IPS-NIHi7 (cell line): Measurements from ENCODE around the gene DHH.

Experiments
- DNase-seq: peaks from one replicate; pipeline ENCODE4 v3.0.0; 2012; ENCODE audit warnings: mixed read lengths; ENCODE audit errors: extremely low spot score

DHH gene

DNA sequence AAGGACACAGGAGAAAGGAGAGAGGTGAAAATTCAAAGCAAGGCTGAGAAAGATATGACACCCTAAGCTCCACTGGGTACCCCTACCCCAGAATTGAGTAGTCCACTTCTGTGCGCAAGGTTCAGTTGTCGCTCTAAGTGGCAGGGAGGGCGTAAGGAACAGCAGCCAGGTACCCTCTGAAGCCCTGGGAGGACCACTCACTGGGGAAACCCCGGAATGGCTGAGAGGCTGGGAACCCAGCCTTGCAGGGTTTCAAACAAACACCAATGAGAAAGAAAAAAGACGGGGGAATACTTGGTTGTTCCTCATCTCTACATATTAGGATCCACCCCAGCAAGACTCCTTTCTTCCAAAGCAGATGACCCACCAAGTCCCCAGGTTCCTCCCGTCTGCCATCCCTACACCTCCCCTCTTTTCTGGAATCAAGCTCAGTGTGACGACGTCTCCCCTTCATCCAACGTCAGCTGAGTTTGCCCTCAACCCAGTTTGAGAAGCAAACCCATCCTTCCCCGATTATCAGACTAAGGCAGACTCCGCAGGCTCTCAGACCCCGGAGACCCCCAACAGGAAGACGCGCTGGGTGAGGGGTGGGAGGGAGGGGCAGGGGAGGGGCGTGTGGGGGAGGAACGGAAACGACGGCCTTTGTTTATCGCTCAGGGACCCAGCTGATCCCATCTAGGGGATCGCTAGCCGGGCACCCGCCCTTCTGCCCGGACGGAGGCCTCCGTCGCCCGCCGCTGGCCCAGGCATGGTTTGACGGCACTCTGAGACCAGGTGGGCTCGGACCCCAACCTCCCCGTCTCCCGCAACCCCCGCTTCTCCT lies 15.3 kb upstream of the DHH start:
- peak; percentile 72 for DNase-seq

DNA sequence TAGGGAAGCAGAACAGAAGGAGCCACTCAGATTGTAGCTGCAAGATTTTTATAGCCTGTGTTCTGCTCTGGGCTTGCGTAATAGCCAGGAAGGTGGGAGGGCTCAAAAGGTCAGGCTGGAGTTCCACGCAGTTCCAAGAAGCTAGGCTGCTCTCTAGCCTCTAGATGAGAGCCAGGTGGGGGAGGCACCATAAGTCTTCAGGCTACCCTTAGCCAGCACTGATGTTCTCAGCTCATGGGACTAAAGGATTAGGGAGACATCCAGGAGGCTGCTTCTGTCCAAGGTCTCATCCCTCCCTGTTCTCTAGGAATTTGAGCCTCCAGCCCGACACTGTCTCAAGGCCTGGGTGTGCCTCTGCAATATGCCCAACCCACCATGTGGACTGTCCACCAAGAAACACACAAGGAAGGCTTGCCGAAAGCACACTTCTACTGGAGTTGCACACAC lies 14.4 kb upstream of the DHH start:
- no peak for DNase-seq

GRCh38 chr12:49105504-49106084 lies 11.0 kb upstream of the DHH start:
- no peak for DNase-seq

GRCh38 chr12:49104822-49105221 lies 10.2 kb upstream of the DHH start:
- DNase-seq, result no peak

- no peak for DNase-seq
These were observed 5.8 kb upstream of the DHH start for GRCh38 chr12:49100380-49100779.

GRCh38 chr12:49098703-49099102 lies 4.1 kb upstream of the DHH start:
- DNase-seq, result no peak

- DNase-seq, result peak; percentile 89
These were observed 3.4 kb upstream of the DHH start for GRCh38 chr12:49098035-49098451.

- no peak for DNase-seq
These were observed 2.8 kb upstream of the DHH start for GRCh38 chr12:49097381-49097780.

DNA sequence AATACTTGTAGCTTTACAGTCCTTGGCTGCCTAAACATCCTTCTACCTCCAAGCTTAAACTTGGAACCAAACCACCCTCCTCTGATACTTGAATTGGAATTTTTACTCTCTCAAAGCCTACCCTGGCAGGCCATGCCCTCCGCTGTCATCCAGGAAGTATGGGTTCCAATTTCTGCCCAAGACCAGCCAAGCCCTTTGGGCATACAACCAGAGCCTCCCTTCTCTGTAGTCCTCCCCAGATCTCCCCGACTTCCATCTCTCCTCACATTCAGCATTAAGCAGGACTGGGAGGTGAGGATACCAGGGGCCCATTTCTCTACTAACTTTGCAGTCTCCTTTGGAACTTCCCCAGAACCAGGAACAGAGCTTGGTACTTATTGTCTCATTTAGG lies 369 bp upstream of the DHH start:
- DNase-seq, result no peak

- DNase-seq, result no peak
These were observed 825 bp downstream of the DHH start for GRCh38 chr12:49093792-49094159.

DNA sequence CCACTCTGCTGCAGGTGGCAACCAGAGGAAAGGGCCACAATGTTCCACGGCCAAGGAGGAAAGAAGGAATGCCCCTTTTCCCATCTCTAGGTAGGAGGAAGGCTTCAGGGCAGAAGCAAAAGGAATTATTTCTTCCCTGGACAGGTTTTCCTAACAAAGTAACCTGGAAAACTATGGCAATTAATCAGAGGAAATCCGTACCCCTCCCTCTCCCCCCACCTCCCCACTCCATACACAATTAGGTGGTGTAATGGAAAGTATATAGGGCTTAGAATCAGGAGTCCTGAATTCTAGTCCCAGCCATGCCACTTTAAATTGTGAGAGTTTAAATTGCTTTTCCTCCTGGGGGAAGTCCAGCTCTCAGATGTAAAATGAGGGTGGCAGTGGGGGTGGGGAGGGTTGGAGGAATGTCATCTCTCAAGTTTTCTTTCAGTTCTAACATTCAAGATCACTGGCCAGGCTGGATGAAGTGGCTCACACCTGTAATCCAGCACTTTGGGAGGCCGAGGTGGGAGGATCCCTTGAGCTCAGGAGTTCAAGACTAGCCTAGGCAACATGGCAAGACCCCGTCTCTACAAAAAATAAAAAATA lies 1.7 kb downstream of the DHH start:
- no peak for DNase-seq

DNA sequence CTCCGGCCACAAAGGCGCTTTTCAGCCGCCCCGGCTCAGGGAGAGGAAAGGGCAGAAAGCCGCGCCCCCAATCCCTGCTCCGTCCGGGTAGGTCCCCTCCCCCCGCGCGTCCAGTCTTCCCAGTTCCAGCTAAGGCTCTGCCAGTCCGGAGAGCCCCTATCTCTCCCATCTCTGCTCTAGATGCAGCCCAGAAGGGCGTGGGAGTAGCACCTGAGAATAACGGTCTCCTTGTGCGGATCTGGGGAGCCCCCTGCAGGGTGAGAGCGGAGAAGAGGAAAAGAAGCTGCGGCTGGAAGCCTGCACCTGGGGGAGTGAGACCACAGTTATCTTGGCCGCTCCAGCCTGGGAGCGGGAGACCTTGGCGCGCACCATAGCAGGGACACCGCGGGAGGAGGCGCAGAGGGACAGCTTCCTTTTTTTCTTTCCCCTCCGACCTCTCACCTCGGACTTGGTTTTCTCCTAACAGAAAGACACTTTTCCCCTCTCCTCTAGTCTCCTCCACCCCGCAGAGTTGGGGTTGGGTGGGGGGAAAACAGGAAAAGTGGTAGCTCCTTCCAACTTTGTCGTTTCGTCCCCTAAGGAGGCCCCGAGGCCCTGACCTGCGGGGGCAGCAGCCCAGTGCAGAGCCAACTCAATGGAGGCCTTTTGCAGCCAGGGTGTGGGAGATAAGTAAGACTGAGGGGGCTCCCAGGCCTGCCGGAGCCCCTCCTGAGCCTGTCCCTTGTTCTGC lies 2.4 kb downstream of the DHH start:
- peak; percentile 75 for DNase-seq

- no peak for DNase-seq
These were observed 2.8 kb downstream of the DHH start for GRCh38 chr12:49091836-49092085.

GRCh38 chr12:49091056-49091835 lies 3.4 kb downstream of the DHH start:
- DNase-seq, result no peak

GRCh38 chr12:49089821-49090773 lies 4.5 kb downstream of the DHH start:
- DNase-seq, result peak; percentile 32

- no peak for DNase-seq
These were observed 5.7 kb downstream of the DHH start for GRCh38 chr12:49088932-49089330.

DNA sequence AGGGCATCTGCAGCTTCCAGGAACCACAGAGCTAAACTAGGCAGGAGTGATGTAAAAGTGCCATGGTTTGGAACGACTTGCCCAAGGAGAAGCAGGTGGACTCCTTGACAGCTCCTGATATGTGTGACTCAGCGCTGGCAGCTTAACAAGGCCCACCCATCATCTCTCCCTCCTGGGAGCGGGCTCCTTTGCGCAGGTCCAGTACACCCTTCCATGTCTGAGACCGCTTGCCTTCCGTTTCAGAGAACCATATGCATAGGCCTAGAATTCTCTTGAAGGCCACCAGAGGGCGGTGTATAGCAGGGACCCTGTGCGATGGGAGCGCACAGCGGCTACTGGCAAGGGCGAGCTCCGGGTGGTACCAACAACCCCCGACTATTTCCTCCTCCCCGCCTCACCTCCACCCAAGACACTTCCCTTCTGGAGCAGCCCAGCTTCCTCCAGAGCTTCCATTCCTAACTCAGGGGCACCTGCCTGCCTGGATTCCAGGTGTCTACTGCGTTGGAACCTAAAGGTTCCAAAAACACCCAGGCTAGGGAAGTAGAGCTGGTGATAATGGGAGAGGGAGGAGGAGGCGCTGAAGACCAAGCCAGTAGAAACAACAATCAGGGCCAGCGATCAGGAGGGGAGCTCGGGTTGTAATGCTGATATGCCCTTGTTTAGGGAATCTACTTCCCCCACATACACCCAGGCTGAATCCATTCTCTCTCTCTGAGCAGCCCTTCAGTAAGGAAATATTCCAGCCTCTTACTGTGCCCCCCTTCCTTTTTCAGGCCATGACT lies 6.3 kb downstream of the DHH start:
- DNase-seq, result peak; percentile 84

GRCh38 chr12:49086116-49086515 lies 8.5 kb downstream of the DHH start:
- DNase-seq, result no peak

DNA sequence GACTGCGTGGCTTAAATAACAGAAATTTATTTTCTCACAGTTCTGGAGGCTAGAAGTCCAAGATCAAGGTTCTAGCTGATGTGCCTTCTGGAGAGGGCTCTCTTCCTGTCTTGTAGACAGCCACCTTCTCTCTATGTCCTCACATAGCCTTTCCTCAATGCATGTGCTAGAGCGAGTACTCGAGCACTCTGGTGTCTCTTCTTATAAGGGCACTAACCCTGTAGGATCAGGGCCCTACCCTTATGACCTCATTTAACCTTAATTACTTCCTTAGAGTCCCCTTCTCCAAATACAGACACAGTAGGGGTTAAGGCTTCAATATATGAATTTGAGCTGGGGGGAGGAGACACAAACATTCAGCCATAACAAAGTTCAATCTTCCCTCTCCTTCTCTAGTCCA lies 10.2 kb downstream of the DHH start:
- no peak for DNase-seq

DNA sequence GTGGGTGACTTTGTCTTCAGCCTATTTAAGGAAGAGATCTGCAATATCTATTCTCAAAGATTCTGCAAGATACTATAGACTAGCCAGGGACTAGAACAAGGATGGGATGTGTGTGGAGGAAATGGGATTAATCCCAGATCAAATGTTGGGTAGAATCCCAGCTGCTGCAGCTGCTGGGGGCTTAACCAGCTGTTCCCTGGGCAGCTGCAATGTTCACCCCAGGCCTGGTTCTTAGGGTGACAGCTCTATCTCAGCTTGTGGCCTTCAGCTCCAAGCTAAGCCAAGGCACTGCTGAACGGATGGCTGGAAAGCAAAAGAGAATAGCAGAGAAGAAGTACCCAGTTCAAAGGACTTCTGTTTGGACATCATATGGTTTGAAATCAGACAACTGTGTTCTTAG lies 14.8 kb downstream of the DHH start:
- DNase-seq, result no peak
